ENCODE results near the gene HBEGF. TPM values are rescaled to one million over a fixed set of nuclear protein-coding genes. Genes with fewer than 3 reads are reported as not detected.

The HBEGF gene
- total RNA-seq, 6 donors from 2014 or later = 10.5 to 65.0 (median 49.5) TPM

DNA sequence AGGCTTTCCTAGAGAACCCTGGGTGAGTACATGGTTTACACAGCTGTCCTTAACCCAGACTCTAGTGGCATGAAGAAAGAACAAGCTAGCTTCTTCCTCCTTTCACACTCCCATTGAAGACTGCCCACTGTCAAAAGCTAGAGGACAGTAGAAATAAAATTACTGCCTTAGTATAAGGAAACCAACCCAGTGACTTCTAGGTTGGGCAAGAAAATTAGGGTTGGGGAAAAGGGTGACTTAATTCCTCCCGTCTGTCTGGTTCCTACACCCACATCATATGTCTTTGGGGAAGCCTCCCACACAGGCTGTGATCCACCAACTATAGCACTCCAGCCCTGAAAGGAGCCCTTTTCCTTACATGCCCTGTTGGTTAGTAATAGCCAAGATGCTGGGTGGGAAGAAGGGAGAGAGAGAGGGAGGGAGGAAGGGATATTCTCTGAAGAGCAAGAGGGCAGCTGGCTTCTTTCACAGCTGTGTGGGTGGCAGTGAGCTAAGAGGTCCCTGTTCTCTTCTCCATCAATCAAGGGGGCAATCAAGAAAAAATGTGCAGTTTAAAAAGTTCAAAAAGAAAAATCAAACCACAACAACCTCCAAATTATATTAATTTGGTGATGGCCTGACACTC lies 21.7 kb downstream of the HBEGF start:
- 44 to 52% methylated on average over 1 of the region's 1 CpG for WGBS, 2 donors
- peak in 1 of 2 donors; percentile 54 for DNase-seq
- no peaks in the 10 kb centered on the region for H3K36me3 ChIP-seq
- H3K27me3 ChIP-seq = no peaks in the 10 kb centered on the region
- peak; percentile 59 to 63 for ATAC-seq (ENCODE audit: low FRiP score in 2 of 2)
- no peaks in the 10 kb centered on the region for H3K9me3 ChIP-seq
- TF ChIP-seq POLR2AphosphoS5 (IDR thresholded peaks at IDR 0.05) (peak in 1 of 2 donors; percentile 18), EP300 (IDR thresholded peaks at IDR 0.05) (no peak), POLR2A (IDR thresholded peaks at IDR 0.05) (peak in 1 of 4 donors; percentile 21)
- TF ChIP-seq, protein P1, sequence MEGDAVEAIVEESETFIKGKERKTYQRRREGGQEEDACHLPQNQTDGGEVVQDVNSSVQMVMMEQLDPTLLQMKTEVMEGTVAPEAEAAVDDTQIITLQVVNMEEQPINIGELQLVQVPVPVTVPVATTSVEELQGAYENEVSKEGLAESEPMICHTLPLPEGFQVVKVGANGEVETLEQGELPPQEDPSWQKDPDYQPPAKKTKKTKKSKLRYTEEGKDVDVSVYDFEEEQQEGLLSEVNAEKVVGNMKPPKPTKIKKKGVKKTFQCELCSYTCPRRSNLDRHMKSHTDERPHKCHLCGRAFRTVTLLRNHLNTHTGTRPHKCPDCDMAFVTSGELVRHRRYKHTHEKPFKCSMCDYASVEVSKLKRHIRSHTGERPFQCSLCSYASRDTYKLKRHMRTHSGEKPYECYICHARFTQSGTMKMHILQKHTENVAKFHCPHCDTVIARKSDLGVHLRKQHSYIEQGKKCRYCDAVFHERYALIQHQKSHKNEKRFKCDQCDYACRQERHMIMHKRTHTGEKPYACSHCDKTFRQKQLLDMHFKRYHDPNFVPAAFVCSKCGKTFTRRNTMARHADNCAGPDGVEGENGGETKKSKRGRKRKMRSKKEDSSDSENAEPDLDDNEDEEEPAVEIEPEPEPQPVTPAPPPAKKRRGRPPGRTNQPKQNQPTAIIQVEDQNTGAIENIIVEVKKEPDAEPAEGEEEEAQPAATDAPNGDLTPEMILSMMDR (IDR thresholded peaks at IDR 0.05) = no peak
- no peak overlapping the region for H3K4me3 ChIP-seq
- H3K27ac ChIP-seq = peak overlapping the region; percentile 13 to 73 (median 41)
- peaks cover 33 to 58% (median 43%) of the 10 kb centered on the region in 4 donors for H3K4me1 ChIP-seq

DNA sequence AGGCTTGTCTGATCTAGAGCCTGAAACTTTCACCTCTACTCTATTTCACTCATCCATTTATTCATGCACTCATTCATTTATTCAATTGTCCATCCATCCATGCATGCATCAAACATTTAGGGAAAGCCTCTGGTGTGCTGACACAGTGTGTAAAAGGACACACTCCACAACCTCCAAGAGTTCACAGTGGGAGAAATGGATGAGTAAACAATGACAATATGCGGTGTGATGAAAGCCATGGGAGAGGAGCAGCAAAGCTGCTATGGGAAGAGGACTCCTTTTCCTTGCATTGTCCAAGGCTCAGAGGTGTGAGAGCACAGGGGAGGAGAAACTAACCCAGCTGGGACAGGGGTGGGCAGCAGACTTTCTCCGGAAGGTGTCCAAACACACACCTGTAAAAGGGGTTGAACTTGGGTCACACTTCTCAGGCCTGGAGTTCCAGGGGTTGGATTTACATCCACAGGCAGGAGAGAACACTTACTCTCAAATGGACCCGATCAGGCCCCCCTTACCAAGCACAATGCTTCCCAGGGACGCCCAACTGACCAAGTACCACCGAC lies 22.3 kb downstream of the HBEGF start:
- Histone ChIP-seq H3K27me3 (no peaks in the 10 kb centered on the region), H3K27ac (peak overlapping the region; percentile 13 to 73 (median 41)), H3K4me3 (no peak overlapping the region), H3K4me1 (peaks cover 33 to 54% (median 41%) of the 10 kb centered on the region in 4 donors), H3K36me3 (no peaks in the 10 kb centered on the region), H3K9me3 (no peaks in the 10 kb centered on the region)
- DNase-seq (no peak), ATAC-seq (ENCODE audit: low FRiP score in 2 of 2) (no peak)
- 71 to 72% methylated on average over 5 of the region's 5 CpGs for WGBS, 2 donors
- TF ChIP-seq, protein P1 (IDR thresholded peaks at IDR 0.05) = no peak
- TF ChIP-seq EP300 (IDR thresholded peaks at IDR 0.05) (no peak), POLR2AphosphoS5 (IDR thresholded peaks at IDR 0.05) (no peak), POLR2A (IDR thresholded peaks at IDR 0.05) (no peak)

DNA sequence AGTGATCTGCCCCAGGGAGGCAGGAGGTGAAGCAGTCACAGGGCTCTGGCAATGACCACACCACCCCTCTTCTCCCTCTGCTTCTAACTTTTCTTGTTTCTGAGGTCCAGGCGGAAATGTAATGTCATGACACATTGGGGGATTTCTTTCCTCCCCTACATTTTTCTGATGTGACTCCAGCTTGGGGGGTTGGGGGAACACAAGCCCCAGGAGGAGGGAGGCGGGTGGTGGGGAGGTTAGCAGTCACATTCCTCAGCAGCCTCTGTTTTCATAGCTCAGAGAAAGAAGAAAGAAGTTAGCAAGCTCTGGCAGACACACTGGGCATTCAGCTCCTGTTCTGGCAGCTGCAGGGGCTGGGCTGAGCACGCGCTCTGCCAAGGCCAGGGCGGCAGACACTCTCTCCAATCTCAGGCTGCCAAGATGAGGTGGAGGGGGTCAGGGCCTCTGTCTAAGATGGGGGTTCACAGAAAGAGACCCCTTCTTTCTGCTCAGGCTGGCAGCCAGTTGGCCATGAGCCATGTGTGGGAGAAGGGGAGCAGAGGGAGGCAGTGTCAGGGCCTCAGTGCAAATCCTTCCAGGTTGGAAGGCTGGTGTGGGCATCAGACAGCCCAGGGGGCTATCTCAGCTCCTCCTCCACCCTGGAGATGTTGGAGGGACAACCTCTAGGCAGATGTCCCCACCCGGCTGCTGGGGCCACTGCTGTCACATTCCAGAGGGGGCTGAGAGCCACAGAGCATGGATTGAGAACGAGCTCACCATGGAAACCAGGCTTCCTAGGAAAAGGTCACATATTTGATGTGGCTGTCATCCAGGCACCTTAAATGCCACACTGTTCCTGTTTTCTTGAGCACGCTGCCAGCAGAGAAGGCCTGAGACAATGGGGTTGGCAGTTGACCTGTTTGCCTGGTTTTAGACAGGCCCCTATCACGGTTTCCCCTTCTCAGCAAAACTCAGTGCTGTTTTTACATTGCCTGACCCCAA lies 23.4 kb downstream of the HBEGF start:
- ATAC-seq (ENCODE audit: low FRiP score in 2 of 2) (peak; percentile 3 to 60), DNase-seq (peak; percentile 59 to 62)
- H3K4me3 ChIP-seq = no peak overlapping the region
- no peaks in the 10 kb centered on the region for H3K9me3 ChIP-seq
- no peaks in the 10 kb centered on the region for H3K27me3 ChIP-seq
- WGBS, 2 donors = 34 to 53% methylated on average over 6 to 8 of the region's 9 CpGs
- H3K36me3 ChIP-seq = no peaks in the 10 kb centered on the region
- H3K27ac ChIP-seq = peak overlapping the region; percentile 61 to 77 (median 74)
- TF ChIP-seq EP300 (IDR thresholded peaks at IDR 0.05) = no peak
- H3K4me1 ChIP-seq = peaks cover 33 to 50% (median 40%) of the 10 kb centered on the region in 4 donors

DNA sequence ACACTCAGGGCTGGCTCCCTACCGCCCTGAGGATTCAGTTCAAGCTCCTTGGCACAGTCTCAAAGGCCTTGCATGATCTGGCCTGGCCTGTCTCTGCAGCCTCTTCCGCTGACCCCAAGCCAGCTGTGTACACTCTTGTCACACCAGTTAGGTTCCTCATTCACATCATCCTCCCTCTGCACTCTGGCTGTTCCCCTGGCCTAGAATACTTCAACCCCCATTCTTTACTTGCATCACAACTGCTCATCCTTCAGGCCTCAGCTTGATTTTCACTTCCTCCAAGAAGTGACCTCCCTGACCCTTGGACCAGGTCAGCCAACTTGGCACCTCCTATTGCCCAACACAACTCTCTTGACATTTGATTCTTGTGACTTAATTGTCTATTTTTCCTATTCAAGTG lies 24.6 kb downstream of the HBEGF start:
- peak overlapping the region in 3 of 4 donors; percentile 0 to 77 (median 36) for H3K27ac ChIP-seq

More for the DNA sequence above, 24.6 kb downstream of the HBEGF start:
- Histone ChIP-seq H3K27me3 (no peaks in the 10 kb centered on the region), H3K4me1 (peaks cover 28 to 43% (median 36%) of the 10 kb centered on the region in 4 donors), H3K4me3 (no peak overlapping the region), H3K9me3 (no peaks in the 10 kb centered on the region), H3K36me3 (no peaks in the 10 kb centered on the region)
- TF ChIP-seq, protein P1 (IDR thresholded peaks at IDR 0.05) = no peak
- TF ChIP-seq EP300 (IDR thresholded peaks at IDR 0.05) = peak in 3 of 4 donors; percentile 38 to 87 (median 57)
- TF ChIP-seq POLR2AphosphoS5 (IDR thresholded peaks at IDR 0.05) = peak; percentile 83 to 95
- ATAC-seq (ENCODE audit: low FRiP score in 2 of 2) (peak; percentile 80 to 85), DNase-seq (peak in 1 of 2 donors; percentile 82)
- 51 to 63% methylated on average over 2 of the region's 2 CpGs for WGBS, 2 donors
